Activated CD8-positive, alpha-beta memory T cell treated with anti-CD3 and anti-CD28 coated beads for 24 hours (primary cell): ENCODE results near the gene MAPKBP1.
A peak's percentile ranks its signal among the peaks of the same experiment; 100 is the strongest.

Experiments
- DNase-seq: peaks from one replicate; pipeline ENCODE4 v3.0.0-alpha.2; 2020

MAPKBP1 gene

GRCh38 chr15:41850482-41851166 lies 76.3 kb downstream of the MAPKBP1 start:
- DNase-seq = no peak

GRCh38 chr15:41851167-41851523 lies 76.9 kb downstream of the MAPKBP1 start:
- DNase-seq = no peak

- DNase-seq = no peak
These were observed 77.6 kb downstream of the MAPKBP1 start for GRCh38 chr15:41851755-41852370.

- no peak for DNase-seq
These were observed 78.7 kb downstream of the MAPKBP1 start for GRCh38 chr15:41852736-41853590.

GRCh38 chr15:41853831-41854230 lies 79.5 kb downstream of the MAPKBP1 start:
- no peak for DNase-seq

- DNase-seq = no peak
These were observed 80.2 kb downstream of the MAPKBP1 start for GRCh38 chr15:41854443-41854842.

- no peak for DNase-seq
These were observed 81.1 kb downstream of the MAPKBP1 start for GRCh38 chr15:41855261-41855961.

GRCh38 chr15:41856262-41856661 lies 82.0 kb downstream of the MAPKBP1 start:
- DNase-seq = no peak

- DNase-seq = no peak
These were observed 82.4 kb downstream of the MAPKBP1 start for GRCh38 chr15:41856716-41857115.

GRCh38 chr15:41857316-41857715 lies 83.0 kb downstream of the MAPKBP1 start:
- DNase-seq = no peak

- DNase-seq = no peak
These were observed 84.5 kb downstream of the MAPKBP1 start for GRCh38 chr15:41858756-41859155.

GRCh38 chr15:41860049-41860828 lies 86.0 kb downstream of the MAPKBP1 start:
- DNase-seq = no peak

GRCh38 chr15:41861736-41862356 lies 87.6 kb downstream of the MAPKBP1 start:
- no peak for DNase-seq

- no peak for DNase-seq
These were observed 88.3 kb downstream of the MAPKBP1 start for GRCh38 chr15:41862515-41863116.

GRCh38 chr15:41865490-41866055 lies 91.3 kb downstream of the MAPKBP1 start:
- DNase-seq = no peak

GRCh38 chr15:41866263-41866703 lies 92.0 kb downstream of the MAPKBP1 start:
- DNase-seq = no peak

- no peak for DNase-seq
These were observed 92.7 kb downstream of the MAPKBP1 start for GRCh38 chr15:41866872-41867579.

GRCh38 chr15:41868321-41868720 lies 94.0 kb downstream of the MAPKBP1 start:
- no peak for DNase-seq

GRCh38 chr15:41869770-41870688 lies 95.7 kb downstream of the MAPKBP1 start:
- DNase-seq = peak; percentile 63
